DOHH2 (cell line): Measurements from ENCODE around the gene HDAC4.

Experiments used
- EZH2phosphoT487 ChIP-seq: fragments of 200-600 bp; sonication (generic); IDR thresholded peaks from 2 replicates; pipeline ENCODE4 v1.6.1; 2017; ENCODE audit warnings: borderline replicate concordance, mild to moderate bottlenecking, antibody characterized with exemption, low read length, moderate library complexity, mixed read lengths
- TF ChIP-seq, protein P1 (sequence below): fragments of 200-600 bp; sonication (generic); IDR thresholded peaks from one replicate; pipeline ENCODE4 v1.5.1; 2014; ENCODE audit warnings: antibody characterized with exemption, mild to moderate bottlenecking, low read depth, low read length; ENCODE audit not compliant: poor library complexity, severe bottlenecking

DNA sequence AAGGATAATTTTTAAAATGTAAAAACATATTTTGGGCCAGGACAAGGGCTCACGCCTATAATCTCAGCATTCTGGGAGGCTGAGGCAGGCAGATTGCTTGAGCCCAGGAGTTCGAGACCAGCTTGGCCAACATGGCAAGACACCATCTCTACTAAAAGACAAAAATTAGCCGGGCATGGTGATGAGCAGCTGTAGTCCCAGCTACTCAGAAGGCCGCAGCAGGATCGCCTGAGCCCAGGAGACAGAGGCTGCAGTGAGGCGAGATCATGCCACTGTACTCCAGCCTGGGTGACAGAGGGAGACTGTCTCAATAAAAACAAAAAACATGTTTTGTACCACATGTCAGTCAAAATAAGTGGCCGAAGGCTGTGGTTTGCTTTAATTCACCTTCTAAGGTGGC, 122.5 kb downstream of the HDAC4 start:
- no peak for TF ChIP-seq EZH2phosphoT487
- TF ChIP-seq, protein P1, sequence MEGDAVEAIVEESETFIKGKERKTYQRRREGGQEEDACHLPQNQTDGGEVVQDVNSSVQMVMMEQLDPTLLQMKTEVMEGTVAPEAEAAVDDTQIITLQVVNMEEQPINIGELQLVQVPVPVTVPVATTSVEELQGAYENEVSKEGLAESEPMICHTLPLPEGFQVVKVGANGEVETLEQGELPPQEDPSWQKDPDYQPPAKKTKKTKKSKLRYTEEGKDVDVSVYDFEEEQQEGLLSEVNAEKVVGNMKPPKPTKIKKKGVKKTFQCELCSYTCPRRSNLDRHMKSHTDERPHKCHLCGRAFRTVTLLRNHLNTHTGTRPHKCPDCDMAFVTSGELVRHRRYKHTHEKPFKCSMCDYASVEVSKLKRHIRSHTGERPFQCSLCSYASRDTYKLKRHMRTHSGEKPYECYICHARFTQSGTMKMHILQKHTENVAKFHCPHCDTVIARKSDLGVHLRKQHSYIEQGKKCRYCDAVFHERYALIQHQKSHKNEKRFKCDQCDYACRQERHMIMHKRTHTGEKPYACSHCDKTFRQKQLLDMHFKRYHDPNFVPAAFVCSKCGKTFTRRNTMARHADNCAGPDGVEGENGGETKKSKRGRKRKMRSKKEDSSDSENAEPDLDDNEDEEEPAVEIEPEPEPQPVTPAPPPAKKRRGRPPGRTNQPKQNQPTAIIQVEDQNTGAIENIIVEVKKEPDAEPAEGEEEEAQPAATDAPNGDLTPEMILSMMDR = no peak
